Stimulated activated naive CD4-positive, alpha-beta T cell treated with Interleukin-2 at 50 U/mL for 16 hours (primary cell): ENCODE data around the gene MGARP.
A peak's percentile ranks its signal among the peaks of the same experiment; 100 is the strongest.
"Not testable (repeated sequence)": the region's sequence is repeated elsewhere in the genome, so short reads cannot be mapped to it uniquely, and the experiment has no call there.

Experiments
- DNase-seq: peaks from one replicate; lab custom pipeline; 2025; lab: John Stamatoyannopoulos, UW

The MGARP gene

DNA sequence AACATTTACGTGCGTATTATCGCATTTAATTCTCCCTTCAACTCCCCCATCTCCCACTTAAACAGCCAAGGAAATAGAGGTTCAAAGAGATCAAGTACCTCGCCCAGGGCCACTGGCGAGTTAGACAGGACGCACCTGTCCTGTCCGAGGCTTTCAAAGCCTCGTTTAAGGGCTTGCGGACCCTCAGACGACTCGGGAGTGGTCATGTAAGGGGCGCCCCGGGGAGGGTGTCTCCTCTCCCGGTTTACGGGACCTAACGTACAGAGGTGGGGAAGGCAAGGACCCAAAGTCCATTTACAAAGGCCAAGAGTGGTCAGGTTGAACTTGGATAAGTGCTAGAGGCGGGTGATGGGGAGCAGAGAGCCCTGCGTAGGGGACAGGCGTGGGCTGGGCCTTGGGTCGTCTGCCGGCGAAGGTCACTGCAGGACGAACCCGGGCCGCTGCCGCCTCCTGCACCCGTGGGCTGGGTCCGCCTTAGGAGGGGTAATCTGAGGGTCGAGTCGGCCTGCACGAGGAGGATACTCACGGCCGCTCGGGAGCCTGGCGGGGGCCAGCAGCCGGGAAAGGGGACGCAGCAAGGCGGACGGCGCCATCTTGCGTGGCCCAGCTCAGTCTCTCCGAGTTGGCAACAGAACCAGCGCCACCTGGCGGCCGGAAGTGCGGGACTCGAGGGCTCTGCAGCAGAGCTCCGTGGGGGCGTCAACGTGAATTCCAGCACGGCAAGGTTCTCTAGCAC, 15.3 kb upstream of the MGARP start:
- peak; percentile 96 for DNase-seq

DNA sequence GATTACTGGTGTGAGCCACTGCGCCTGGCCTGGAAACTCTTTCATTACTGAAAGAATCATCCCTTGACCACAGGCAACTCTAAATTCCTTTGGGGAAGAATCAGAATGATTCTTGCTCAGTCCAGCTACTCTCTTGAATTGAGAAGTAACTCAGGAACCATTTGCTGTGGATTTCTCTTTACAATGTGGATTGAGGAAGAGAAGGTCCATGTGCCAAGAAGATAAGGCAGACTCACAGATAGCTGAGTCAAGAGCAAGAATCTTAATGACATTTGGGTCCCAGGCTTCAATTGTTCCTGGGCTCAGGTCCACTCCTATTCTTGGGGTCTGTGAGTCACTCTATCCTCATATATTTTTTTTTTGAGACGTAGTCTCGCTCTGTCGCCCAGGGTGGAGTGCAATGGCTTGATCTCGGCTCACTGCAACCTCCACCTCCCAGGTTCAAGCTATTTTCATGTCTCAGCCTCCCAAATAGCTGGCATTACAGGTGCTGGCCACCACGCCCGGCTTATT, 6.2 kb upstream of the MGARP start:
- no peak for DNase-seq

DNA sequence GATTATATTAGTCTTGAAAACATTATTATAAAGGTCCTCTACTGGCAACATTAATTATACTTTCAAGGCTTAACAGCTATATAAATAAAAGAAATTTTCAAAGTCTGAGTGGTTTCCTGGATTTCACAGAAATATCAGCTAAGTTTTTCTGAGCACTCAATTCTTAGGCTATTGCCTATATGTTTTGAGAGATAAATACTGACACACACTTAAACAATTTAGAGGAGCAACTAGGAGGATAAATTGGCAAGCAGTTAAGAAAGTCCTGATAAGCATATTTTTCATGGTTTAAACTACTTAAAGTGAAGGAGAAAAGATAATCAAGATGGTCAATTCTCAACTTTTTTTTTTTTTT, 2.7 kb upstream of the MGARP start:
- DNase-seq: no peak

DNA sequence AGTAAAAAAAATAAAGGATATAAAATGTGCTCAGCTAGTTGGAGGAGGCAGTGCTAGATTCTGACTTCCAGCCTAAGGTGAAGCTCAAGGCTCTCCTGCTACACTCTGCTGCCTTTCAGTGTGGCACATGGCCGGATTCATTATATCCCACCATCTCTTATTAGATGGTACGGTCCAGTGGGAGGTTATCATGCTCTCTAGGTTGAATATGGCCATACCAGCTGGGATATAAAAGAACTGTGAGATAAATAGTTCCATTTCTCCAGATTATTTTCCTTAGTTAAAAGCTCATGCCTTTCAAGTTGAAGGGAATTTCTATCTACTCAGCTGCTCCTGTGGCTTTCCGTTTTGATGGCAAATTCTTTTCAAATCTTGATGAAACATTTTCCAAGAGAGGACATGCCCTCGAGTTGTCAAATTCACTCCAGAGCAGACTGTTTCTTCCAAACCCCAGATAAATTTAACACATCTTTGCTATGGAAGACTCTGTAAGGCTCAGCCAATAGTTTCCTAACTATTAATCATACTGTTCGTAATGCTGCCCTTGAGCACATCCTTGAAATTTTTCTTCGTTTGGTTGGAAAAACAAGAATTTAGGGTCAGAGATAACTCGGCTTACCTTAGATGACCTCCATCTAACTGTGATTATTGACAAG, 2.2 kb upstream of the MGARP start:
- no peak for DNase-seq

DNA sequence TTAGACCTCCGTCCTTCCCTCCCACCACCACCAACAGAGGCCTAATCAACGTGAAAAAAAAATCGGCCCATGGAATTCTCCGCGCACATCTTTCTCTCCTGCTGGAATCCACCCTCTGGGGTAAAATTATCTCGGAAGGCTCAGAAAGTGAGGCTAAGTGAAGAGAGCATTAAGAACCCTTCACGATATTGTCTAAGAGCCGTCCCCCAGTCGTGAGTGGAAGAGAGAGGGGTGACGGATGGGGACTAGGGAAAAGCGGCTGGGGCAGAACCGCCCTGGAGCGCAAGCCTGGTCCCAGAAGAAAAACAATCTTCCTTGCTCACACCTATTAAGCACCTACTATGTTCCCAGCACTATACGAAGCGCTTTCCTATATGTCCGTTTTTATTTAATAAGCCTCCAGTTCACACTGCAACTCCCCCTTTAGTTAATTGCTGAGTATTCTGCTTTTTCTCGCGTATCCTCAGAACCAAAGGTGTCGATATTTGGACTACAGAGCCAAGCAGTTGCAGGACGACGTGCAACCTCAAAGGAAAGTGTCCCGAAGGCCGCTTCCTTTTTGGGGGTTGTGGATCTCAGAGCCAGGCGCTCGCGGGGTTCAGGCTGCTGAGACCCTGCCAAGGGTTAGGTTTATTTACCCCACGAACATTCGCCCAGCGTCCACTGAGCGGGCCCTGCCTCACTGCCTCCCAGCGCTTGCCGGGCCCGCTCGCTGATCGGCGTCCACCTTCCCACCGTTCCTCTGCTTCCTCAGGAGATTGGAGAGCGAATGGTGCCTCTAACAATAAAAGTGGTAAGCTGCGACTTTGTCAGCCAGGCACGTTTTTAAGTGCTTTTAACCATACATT, 889 bp downstream of the MGARP start:
- no peak for DNase-seq

DNA sequence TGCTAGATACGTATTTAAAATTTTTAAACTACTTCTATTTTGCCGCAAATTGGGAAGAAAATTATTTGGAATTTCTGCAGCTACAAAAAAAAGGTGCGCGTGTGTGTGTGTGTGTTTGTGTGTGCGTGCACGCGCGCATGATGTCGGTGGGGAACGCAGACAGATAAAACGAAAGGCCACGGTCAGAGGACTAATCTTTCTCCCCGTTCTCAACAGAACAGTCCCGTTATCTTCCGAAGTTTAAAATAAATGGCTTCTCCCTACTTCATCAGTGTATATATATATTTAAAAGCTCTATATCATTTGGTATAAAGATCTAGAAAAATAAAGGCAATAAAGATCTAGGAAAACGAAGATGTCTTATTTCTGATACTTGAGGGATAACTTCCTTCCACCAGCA, 1.5 kb downstream of the MGARP start:
- no peak for DNase-seq

DNA sequence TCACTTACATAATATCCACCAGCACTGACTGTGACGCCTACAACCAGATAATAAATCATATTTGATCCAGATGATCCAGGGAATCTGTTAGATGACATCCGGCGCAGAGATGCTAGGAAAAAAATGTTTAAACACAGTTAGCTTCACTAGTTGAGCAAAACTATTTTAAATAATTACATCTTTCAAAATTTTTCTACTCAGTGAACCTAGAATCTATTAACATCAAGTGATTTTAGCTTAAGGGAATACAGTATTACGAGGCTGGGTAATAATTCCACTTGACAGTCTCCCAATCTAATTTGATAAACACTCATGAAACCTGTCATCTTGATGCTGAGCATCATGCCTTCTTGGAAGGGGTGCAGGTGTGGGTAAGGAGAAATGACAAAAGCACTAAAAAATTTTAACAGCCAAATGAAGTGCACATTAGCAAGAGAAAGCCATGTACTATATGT, 4.7 kb downstream of the MGARP start:
- no peak for DNase-seq

DNA sequence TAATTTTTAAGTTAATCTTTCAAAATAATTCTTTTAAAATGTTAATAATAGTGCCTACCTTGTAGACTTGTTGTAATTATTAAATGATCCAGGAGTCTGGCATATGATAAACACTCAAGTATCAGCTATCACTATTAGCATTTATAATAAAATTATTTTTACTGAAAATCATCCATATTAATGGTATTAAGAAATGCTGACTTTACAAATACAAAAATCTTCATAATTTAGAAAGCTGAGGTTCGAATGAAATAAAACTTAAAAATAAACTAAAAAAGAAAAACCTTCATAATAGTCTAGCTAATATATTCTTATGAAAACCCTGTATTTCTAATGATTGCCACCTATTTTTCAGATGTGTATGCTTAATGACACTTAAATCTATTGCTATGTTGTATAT, 5.2 kb downstream of the MGARP start:
- DNase-seq: no peak

DNA sequence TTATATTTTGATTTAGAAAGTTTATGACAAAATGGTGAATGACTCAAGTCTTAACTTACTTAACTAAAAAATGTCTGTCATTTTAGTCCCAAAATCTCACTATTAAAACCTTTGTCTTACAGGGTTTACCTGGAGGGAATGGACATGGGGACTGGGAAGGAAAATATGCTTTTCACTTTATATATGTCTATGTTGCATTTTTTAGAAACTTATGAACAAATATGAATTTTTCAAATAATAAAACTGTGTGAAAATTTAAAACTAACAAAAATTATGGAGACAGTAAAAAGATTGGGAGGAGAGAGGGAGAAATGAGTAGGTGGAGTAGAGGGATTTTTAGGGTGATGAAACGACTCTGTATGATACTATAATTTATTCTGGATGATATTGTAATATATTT, 6.2 kb downstream of the MGARP start:
- no peak for DNase-seq

DNA sequence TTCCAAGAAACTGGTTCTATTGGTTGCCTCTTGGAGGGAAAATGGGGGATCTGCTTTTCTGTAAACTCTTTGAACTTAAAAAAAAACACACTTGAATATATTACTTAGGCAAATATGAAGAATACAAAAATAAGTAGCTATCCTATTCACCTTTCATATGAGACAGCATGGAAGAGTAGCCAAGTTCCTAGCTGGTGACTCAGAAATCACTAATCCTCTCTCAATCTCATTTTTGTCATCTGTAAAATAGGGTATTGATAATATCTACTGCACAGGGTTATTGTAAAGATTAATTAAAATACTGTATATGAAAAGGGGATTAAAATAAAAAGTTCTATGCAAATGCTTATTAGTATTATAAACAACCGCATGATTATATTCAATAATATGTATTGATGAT, 12.7 kb downstream of the MGARP start:
- no peak for DNase-seq

DNA sequence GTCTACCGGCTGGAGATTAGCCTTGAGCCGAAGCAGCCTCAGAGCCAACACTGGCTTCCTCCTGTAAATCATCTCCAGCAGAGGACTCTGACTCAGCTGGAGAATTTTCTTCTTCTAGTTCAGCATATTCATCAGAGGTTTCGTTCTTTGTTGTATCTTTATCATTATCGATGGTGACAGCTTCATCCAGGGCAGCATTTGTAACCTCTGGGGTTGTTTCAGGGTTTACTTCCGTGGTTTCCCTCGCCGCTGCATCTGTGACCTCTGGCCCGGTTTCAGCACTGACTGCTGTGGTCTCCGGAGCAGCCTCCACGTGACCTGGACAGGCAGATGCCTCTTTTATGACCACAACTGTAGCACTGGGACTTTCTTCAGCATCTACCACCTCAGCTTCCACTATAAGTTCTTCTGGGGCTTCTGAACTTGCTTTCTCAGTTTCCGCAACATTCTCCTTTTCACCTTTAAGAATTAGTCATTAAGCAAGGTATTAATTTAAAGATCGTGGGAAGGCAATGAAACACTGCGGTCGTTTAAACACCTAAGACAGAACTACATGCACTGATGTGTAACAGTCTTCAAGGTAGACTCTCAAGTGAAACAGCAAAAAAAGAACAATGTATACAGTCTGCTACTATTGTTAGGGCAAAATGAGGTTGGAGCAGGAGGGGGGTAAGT, 13.3 kb downstream of the MGARP start:
- DNase-seq: peak; percentile 81

DNA sequence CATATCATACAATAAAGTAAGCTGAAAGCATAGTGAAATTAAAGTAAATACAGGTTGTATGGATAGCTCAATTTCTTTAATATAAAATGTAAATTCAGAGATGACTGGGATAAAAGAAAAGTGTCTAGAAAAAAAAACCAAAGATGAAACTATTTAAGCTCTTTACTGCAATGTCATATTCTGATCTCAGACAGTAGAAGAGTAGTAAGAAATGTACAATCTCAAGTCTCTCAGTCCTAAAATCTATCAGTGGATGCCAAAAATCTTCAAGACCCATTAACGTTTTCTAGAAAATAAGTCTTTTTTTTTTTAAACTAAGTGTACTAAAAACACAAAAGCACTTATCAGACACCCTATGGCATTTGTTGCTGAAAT, 13.8 kb downstream of the MGARP start:
- DNase-seq: no peak

DNA sequence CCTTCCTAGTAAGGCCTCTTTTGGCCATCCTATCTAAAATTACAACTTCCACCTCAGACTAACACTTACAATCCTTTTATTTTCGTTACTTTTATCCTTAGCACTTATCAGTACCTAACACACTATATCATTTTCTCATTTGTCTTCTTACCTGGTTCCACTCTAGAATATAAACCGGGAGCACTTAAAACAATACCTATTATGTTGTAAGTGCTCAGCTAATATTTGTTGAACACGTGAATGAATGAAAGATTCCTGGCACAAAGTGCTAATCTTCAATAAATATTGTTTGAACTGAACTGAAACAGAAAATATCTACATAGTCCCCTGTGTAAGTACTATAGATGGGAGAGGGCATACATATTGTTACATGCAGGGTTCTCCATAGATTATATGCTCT, 14.4 kb downstream of the MGARP start:
- DNase-seq: no peak

DNA sequence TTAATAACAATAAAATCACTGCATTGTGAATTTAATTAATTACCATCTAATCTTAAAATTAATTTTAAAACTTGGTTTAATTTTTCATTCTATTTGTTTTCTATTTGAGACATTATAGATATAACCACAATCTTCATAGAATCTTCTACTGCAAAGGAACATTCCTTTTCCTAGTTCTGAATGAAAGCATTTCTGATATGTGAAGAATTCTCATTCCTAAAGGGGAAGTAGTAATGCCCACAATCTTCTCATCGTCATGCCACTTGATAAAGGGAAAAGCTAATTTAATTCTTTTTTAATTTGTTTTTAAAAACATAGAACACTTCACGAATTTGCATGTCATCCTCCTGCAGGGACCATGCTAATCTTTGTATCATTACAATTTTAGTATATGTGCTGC, 23.7 kb downstream of the MGARP start:
- DNase-seq: no peak

DNA sequence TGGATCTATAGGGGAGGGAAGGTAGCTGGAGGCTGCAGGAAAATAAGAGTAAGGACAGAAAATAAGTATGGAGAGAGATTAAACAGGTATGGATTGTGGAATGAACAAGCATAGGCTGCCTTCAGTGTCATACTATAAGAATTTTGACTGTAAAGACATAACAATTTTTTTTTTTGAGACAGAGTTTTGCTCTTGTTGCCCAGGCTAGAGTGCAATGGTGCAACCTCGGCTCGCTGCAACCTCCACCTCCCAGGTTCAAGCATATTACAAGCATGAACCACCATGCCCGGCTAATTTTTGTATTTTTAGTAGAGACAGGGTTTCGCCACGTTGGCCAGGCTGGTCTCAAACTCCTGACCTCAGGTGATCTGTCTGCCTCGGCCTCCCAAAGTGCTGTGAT, 24.4 kb downstream of the MGARP start:
- not testable (repeated sequence) for DNase-seq

DNA sequence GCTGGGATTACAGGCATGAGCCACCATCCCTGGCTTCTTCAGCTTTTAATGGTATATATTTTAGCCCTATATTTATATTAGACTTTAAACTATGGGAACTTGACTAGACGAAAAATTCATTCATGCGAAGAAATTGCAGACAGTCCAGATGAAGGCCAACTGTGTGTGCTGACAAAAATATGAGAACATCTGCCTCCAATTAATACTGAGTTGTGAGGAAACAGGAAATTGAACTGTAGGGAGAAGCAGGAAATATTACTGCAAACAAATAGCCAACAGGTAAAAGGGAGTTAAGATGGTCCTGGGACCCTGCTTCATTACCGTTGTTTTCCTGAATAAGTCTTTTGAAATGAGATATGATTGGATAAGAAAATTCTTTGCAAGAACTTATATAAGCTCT, 26.3 kb downstream of the MGARP start:
- DNase-seq: no peak

DNA sequence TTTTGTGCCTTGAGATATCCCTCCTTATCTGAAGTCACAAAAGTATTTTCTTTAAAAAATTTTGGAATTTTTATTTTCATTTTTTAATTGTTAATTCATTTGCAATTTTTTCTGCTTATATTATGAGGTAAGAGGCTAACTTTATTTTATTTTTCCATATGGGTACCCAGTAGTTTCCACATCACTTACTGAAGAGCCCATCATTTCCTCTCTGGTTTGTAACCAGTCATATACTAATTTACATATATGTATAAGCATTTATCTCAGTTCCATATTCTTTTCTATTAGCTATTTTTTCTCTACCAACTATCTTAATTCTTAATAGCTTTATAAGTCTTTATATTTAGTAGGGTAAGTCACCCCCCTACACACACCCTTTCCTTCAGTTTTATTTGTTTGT, 27.0 kb downstream of the MGARP start:
- no peak for DNase-seq

DNA sequence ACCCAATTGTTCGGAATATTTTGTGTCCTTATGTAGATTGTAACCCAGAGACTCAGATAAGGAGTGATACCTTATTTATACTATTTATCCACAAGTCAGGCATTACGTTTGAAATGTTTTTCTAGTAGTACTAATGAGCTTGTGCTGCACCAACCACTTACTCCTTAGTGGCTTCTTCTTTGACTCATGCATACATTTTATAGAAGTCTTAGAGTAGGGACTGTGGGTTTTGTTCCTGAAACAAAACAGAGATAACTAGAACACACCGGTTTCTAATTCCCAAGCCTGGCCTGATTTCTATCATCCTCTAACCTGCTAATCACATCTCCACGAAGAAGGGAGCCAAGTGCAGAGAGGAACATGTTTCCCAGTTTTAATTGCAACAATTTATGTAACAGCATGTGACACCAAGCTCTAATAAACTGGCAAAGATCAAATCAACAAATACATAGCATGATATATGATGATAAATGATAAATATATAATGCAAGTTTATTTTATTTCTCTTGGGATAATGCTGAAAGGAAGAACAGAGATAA, 32.3 kb downstream of the MGARP start:
- DNase-seq: no peak

DNA sequence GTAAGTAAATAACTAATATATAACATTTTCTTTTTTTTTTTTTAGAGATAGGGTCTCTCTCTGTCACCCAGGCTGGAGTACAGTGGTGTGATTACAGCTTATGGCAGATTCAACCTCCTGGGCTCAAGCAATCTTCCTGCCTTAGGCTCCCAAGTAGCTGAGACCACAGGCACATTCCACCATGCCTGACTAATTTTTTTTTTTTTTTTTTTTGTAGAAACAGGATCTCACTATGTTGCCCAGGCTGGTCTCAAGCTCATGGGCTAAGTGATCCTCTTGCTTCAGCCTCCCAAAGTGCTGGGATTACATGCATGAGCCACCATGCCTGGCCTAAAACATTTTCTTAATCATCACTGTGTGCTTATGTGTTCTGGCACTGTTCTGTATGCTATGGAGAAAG, 32.8 kb downstream of the MGARP start:
- DNase-seq: no peak

DNA sequence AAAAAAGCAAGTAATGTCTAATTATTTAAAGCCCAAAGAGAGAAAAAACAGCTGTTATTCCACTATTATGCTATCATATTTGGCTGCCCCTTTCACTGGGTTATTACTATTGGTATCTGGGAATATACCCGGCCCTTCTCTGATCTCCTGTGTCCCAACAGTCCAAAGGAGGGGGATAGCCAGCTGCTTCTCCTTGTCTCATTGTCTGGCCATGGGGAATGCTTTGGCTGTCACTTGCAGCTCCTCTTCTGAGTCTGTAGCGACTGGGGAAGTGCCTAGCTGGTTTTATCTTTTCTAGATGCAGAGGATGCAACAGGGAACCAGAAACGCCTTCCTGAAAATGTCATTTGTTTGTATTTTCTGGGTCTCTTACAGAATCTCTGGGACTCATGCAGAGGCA, 33.9 kb downstream of the MGARP start:
- no peak for DNase-seq

DNA sequence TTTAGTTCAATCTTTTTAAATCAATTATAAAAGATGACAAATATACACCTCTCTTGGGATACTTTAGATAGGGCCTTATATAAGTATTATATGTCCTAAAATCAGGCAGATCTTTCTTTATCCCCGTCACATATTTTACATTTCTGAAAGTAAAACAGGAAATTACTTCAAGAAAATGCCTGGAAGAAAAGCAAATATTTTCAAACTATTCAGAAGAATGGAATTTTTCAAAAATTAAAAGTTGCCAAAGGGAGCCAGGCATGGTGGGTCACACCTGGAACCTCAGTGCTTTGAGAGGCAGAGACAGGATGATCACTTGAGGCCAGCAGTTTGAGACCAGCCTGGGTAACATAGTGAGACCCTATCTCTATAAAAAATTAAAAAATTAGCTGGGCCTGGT, 34.4 kb downstream of the MGARP start:
- DNase-seq: no peak
